Measurements from ENCODE around the gene TTYH3.
"Not testable (repeated sequence)": the region's sequence is repeated elsewhere in the genome, so short reads cannot be mapped to it uniquely, and the experiment has no call there.

Gene TTYH3

DNA sequence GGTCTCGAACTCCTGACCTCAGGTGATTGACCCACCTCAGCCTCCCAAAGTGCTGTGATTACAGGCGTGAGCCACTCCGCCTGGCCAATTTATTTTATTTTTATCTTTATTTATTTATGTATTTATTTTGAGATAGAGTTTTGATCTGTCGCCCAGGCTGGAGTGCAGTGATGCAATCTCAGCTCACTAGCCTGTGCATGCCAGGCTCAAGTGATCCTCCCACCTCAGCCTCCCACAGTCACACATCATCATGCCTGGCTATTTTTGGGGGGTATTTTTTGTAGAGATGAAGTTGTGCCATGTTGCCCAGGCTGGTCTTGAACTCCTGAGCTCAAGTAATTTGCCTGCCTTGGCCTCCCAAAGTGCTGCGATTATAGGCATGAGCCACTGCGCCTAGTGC is 41.4 kb downstream of the TTYH3 start:
- H3K27me3 Mint-ChIP-seq, H3K4me3 Mint-ChIP-seq: not testable (repeated sequence)

DNA sequence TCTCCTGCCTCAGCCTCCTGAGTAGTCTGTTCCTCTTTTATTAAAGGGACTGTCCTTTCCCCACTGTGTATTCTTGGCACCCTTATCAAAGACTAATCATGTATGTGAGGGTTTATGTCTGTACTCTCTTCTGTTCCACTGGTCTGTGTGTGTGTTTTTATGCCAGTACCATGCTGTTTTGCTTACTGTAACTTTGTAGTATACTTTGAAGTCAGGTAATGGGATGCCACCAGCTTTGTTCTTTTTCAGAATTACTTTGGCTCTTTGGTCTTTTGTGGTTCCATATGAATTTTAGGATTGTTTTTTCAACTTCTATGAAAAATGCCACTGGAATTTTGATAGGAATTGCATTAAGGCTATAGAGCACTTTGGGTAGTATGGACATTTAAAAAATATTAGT is 42.1 kb downstream of the TTYH3 start:
- Mint-ChIP-seq H3K27me3 (peaks cover 3% of the 10 kb centered on the region), H3K9me3 (no peaks in the 10 kb centered on the region), H3K36me3 (no peaks in the 10 kb centered on the region), H3K4me1 (peaks cover 7% of the 10 kb centered on the region), H3K4me3 (no peak overlapping the region), H3K27ac (peak overlapping the region; percentile 11)

More for the DNA sequence above, 41.4 kb downstream of the TTYH3 start:
- H3K9me3 Mint-ChIP-seq, H3K4me1 Mint-ChIP-seq, H3K27ac Mint-ChIP-seq, H3K36me3 Mint-ChIP-seq: not testable (repeated sequence)

DNA sequence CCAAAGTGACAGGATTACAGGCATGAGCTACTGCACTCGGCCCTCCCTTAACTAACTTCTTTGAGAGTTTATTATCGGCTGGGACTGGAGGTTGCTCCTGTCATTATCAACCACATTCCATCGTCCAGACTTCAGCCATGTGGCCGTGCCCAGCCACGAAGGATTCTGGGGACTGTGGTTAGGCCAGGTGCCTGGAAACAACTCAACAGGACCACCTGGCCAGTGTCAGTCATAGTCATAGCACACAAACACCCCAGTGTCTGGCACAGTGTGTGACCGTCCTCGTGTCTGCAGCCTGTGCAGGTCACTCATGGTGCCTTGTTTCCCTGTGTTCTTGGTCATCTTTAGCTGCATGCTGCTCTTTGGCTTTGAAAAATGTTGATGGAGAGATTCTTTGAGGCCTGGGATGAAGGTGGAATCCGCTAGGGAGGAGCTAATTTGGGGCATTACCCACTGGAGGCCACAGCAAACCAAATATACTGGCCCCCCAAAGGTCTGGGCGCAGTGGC is 43.5 kb downstream of the TTYH3 start:
- no peak overlapping the region for H3K4me3 Mint-ChIP-seq
- no peaks in the 10 kb centered on the region for H3K27me3 Mint-ChIP-seq
- no peak overlapping the region for H3K27ac Mint-ChIP-seq
- no peaks in the 10 kb centered on the region for H3K36me3 Mint-ChIP-seq
- peaks cover 7% of the 10 kb centered on the region for H3K4me1 Mint-ChIP-seq
- H3K9me3 Mint-ChIP-seq, result no peaks in the 10 kb centered on the region

DNA sequence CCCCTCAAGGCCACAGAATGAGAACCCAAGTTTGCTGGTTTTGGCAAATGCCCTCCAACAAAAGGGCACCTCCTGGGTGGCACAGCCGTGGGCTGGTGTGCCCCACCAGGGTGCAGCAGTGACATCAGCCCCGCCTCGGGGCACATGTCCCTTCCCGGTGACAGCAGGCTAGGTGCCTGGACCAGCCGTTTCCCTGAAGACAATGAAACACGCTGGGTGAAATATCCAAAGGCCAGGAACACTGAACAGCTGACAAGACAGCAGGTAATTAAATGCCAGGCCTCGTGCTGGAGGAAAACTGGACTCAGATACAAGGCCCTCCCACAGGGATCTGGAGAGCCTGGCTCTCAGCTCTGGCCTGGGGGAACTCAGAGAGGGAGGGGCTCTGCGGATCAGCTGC is 44.8 kb downstream of the TTYH3 start:
- not testable (repeated sequence) for H3K4me1 Mint-ChIP-seq, H3K4me3 Mint-ChIP-seq, H3K9me3 Mint-ChIP-seq, H3K27ac Mint-ChIP-seq, H3K36me3 Mint-ChIP-seq, H3K27me3 Mint-ChIP-seq

DNA sequence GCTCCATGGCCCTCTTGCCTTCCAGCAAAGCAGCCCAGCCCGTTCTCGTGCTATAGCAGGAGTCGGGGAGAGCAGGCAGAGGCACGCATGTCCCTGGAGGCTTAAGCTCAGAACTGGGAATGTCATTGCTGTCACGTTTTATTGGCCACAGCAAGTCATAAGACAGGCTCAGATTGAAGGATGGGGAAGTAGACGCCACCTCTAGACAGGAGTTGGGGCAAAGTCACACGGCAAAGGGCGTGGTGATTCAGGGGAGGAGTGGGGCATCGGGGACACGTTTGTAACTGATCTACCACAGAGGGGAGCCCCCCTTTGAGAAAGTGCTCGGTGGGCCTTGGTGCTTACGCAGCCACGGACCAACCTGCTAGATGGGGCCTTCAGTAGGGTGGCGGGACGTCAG is 46.7 kb downstream of the TTYH3 start:
- not testable (repeated sequence) for H3K9me3 Mint-ChIP-seq, H3K36me3 Mint-ChIP-seq, H3K27ac Mint-ChIP-seq, H3K4me1 Mint-ChIP-seq, H3K4me3 Mint-ChIP-seq, H3K27me3 Mint-ChIP-seq

DNA sequence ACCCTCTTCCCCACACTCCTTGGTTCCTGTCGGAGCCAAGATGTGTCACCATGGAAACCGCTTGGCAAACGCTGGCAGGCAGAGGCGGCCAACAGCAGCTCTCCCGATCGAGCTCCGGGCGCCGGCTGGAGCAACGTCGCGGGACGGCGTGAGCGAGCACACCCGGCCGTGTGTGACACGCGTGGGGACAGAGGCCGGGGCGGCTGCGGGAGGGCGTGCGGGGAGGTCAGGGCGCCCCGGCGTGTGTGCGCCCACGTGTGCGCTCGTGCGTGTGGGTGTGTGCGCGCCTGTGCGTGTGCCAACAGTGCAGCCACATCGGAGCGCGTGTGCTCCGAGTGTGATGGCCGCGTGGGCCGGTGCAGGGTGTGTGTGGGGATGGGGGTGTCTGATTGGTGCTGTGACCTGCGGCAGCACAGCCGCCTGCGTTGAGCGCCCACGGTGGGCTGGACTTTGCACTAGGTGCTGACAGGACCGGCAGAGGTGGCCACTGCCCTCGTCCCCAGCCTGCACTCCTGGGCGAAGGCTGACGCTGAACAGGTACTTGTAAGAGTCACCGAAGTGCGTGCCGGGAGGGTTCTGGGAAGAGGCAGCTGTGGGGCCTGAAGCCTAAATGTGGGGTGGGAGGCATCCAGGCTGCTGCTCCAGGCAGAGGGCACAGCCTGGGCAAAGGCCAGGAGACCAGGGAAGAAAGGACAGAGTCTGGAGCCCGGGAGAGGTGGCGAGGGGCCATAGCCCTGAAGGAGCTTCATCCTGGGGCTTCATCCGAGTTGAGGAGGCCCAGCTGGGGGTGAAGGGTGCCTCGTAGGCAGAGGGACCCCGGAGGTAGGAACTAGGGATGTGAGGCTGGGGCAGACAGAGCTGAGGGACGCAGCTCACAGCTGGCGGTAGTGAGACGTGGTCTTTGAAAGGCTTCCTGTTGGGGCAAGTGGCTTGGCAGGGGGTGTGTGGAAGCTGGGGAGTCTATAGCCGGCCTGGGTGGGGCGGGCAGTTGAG is 47.6 kb downstream of the TTYH3 start:
- H3K36me3 Mint-ChIP-seq, H3K4me1 Mint-ChIP-seq, H3K9me3 Mint-ChIP-seq, H3K27me3 Mint-ChIP-seq, H3K4me3 Mint-ChIP-seq: not testable (repeated sequence)
- H3K27ac Mint-ChIP-seq, result peak overlapping the region; percentile 77

DNA sequence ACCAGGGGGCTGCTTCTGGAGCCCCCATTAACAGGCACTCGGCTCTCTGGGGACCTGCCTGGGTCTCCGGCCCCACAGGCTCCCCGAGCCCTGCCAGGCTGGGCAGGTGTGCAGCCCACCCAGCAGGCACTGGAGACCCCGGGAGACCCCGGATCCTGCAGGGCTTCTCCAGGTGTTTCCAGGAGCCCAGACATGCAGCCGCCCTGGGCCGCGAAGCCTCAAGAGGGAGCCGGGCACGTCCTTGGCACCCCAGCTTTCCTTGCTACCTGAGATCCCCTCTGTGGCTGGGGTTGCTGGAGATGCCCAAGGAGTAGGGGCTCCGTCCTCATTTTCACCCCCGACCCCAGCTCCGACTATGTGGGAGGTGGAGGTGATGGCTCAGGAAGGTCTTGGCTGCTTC is 48.5 kb downstream of the TTYH3 start:
- Mint-ChIP-seq H3K27me3 (no peaks in the 10 kb centered on the region), H3K36me3 (no peaks in the 10 kb centered on the region), H3K4me1 (no peaks in the 10 kb centered on the region), H3K9me3 (no peaks in the 10 kb centered on the region), H3K27ac (no peak overlapping the region), H3K4me3 (no peak overlapping the region)

DNA sequence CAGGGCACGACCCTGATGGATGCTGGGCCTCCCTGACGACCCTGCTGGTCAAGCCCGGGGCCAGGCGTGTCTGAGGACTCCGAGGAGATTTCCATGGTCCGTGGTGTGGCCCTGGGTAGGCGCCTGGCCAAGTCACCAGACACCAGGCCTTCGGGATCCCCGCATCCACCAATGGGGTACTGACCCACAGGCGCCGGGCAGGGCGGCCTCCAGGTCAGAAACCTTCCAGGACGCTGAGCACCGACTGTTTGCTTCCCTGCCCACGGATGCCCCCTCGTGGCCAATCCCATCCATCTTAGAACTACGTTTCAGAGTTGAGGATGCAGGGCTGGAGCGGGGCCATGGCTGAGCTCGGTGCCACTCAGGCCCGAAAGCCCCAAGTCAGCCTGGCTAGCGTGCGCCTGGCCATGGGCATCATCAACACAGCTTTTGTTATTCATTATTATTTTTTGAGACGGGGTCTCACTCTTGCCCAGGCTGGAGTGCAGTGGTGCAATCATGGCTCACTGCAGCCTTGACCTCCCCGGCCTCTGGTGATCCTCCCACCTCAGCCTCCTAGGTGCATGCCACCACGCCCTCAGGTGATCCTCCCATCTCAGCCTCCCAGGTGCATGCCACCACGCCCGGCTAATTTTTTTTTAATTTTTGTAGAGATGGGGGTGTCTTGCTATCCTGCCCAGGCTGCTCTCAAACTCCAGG is 49.2 kb downstream of the TTYH3 start:
- Mint-ChIP-seq H3K9me3 (no peaks in the 10 kb centered on the region), H3K27ac (no peak overlapping the region), H3K4me3 (no peak overlapping the region), H3K27me3 (peaks cover 1% of the 10 kb centered on the region), H3K4me1 (no peaks in the 10 kb centered on the region), H3K36me3 (no peaks in the 10 kb centered on the region)

DNA sequence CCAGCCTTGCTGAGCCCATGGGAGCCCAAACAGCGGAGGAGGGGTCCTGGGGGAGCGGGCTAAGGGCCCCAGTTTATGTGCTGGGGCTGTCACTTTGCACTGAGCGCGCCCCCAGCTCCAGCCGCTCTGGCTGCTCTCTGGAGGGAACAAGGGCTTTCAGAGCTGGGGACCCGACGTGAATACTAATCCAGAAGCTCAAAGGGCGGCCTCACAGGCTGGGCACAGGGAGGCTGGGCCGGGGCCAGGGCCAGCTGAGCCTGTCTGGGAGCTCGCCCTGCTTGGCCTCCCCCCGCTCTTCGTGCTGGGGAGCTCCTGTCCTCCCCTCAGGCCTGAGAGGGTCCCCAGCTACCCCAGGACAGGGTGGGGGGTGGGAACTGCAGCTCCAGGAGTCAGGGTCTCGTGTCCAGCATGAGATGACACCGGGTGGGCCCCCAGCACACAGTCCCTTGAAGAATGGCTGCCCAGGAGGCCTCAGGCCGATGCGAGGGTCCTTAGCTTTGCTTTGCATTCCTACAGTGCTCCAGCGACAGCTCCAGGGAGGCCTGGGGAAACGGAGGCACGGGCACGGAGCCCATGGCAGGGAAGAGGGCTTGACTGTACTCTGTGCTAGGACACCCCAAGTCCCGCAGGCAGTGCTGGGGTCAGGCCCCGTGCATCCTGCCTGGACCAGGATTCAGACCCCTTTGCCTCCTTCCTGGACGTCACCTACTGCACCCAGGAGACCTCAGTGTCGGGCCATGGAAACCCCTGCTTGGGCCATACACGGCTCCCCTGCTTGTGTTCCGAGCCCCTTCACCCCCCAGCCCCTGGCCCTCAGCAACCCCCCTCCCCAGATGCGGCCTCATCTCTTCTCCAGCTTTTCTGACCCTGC is 50.4 kb downstream of the TTYH3 start:
- no peak overlapping the region for H3K4me3 Mint-ChIP-seq
- no peaks in the 10 kb centered on the region for H3K4me1 Mint-ChIP-seq
- no peak overlapping the region for H3K27ac Mint-ChIP-seq
- no peaks in the 10 kb centered on the region for H3K36me3 Mint-ChIP-seq
- peaks cover 4% of the 10 kb centered on the region for H3K27me3 Mint-ChIP-seq
- H3K9me3 Mint-ChIP-seq, result no peaks in the 10 kb centered on the region

DNA sequence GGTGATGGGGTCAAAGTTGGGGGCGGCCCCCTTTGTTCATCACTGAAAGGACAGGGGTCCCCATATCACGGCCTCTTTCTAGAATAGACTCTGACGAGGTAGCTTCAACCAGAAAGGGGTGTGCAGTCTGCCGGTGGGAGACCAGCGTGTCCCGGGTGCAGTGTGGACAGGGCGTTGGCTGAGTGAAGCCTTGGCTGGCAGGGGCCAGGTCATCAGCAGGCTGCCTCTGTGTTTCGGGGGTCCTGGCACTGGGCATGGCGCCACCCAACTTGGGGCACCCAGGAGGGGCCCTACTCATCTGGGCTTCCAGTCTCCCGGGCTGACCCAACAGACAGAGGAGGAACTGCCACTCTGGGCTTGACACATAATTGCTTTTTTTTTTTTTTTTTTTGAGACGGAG is 52.7 kb downstream of the TTYH3 start:
- no peaks in the 10 kb centered on the region for H3K36me3 Mint-ChIP-seq
- no peaks in the 10 kb centered on the region for H3K9me3 Mint-ChIP-seq
- peaks cover 8% of the 10 kb centered on the region for H3K4me1 Mint-ChIP-seq
- peaks cover 13% of the 10 kb centered on the region for H3K27me3 Mint-ChIP-seq
- no peak overlapping the region for H3K27ac Mint-ChIP-seq
- H3K4me3 Mint-ChIP-seq, result no peak overlapping the region

DNA sequence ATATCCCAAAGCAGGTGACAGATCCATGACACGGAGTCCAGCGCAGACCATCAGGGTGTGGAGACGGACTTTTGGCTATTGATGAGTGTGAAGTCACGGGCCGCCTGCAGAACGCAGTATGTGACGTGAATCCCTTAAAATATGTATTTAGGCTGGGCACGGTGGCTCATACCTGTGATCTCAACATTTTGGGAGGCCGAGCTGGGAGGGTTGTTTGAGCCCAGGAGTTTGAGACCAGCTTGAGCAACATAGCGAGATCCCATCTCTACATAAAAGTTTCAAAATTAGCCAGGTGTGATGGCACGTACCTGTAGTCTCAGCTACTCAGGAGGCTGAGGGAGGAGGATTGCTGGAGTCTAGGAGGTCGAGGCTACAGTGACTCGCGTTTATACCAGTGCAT is 54.3 kb downstream of the TTYH3 start:
- peaks cover 17% of the 10 kb centered on the region for H3K27me3 Mint-ChIP-seq
- H3K4me1 Mint-ChIP-seq, result peaks cover 8% of the 10 kb centered on the region
- H3K27ac Mint-ChIP-seq, result no peak overlapping the region
- no peaks in the 10 kb centered on the region for H3K9me3 Mint-ChIP-seq
- H3K36me3 Mint-ChIP-seq, result no peaks in the 10 kb centered on the region
- H3K4me3 Mint-ChIP-seq, result peak overlapping the region; percentile 7

DNA sequence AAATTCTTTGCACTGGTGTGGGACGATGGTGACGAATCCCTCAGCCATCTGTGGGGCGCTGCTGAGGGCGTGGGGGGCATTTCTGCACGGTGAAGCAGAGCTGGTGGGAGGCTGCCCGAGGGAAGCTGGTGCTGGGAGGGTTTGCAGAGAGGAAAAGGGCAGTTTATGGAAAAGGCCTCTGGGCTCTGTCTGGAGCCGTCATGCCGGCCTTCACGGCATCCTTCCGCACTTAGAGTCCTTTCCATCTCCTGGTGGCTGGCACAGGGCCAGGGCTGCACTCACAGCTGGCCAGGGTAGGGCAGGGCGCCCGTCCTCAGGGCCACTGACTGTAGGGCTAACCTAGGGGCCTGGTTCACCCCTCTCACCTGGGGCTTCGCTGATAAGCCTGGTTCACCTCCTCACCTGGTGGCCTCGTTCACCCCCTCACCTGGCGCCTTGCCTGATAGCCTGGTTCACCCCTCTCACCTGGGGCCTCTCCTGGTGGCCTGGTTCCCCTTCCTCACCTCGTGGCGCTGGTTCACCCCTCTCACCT is 55.6 kb downstream of the TTYH3 start:
- Mint-ChIP-seq H3K4me3 (no peak overlapping the region), H3K36me3 (no peaks in the 10 kb centered on the region), H3K27ac (no peak overlapping the region), H3K9me3 (no peaks in the 10 kb centered on the region), H3K27me3 (peaks cover 18% of the 10 kb centered on the region), H3K4me1 (peaks cover 8% of the 10 kb centered on the region)

DNA sequence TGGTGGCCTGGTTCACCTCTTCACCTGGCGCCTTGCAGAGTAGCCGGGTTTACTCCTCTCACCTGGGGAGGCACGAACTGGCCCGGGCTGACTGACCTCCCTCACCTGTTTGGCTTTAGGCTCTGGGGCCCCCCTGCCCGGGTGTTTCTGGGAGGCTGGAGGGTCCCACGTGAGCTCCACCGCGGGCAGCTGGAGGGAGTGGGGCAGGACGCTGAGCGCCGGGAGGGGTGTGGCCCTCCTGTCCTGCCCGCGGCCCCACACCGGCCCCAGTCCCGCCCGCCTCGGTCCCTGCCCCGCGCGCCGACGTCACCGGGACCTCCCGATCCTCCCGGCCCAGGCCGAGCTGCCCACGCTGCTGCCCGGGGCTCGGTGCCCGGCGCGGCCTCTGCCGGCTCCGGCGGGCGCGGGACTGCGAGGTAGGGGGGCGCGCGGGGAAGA is 56.1 kb downstream of the TTYH3 start, which contains the start of gene AMZ1:
TSS of gene AMZ1 (plus strand) at position 322 of the 438 bp plus-strand sequence. CDS start 12,250 bp downstream, outside the sequence.
- H3K27me3 Mint-ChIP-seq, result peaks cover 18% of the 10 kb centered on the region
- no peak within 1 kb of the TSS for H3K27ac Mint-ChIP-seq
- no peaks in the 10 kb centered on the region for H3K9me3 Mint-ChIP-seq
- H3K4me3 Mint-ChIP-seq, result no peak within 1 kb of the TSS
- peaks cover 8% of the 10 kb centered on the region for H3K4me1 Mint-ChIP-seq
- no peaks in the 10 kb centered on the region for H3K36me3 Mint-ChIP-seq

DNA sequence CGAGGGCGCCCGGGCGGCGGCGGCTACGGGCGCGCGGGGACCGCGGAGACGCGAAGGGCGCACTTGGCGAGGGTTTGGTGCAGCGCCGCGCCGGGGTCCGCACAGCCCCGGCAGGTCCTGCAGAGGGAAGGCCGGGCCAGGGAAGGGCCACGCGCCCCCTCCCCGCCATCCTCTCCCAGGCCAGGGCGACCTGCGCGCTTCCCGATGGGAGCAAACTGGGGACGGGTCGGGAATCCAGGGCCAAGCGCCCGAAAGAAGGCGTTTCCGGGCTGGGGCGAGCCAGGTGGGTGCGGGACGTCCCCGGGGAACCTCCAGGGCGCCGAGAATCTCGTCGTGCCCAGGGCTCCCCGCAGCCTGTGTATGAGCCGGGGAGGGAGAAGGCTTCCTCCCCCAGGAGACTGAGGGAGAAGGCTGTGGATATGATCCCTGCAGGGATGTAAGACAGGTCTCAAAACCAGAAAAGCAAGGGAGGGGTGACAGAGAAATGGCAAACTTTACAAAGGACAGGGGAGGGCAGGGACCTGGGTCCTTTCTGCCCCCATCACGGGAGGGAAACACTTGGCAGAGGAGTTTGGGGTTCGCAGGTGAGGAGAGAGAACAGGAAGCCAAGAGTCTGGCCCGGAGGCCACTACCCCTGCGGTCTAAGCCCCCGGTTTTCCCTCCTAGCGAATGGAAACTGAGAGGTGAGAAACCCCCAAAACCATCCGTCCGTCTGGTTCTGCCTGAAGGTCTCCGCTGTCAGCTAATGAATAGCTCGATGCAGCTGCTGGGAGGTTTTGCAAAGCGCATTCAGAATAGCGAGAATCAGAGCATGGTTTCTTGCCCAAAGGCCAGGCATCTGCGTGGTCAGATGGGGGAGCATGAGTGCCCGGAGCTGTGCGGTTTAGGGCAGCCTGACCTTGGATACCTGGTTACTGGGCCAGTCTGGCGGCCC is 56.9 kb downstream of the TTYH3 start:
- H3K27ac Mint-ChIP-seq, result no peak overlapping the region
- no peaks in the 10 kb centered on the region for H3K36me3 Mint-ChIP-seq
- peaks cover 18% of the 10 kb centered on the region for H3K27me3 Mint-ChIP-seq
- no peak overlapping the region for H3K4me3 Mint-ChIP-seq
- no peaks in the 10 kb centered on the region for H3K9me3 Mint-ChIP-seq
- H3K4me1 Mint-ChIP-seq, result peaks cover 8% of the 10 kb centered on the region

Measured in activated naive CD4-positive, alpha-beta T cell treated with anti-CD3 and anti-CD28 coated beads, Interleukin-2, amount 50 U/mL, for 24 hours (primary cell).